SKM-1 treated with dmso at 0.1 percent for 144 hours (cell line): ENCODE results near the gene PIWIL4.
"Not testable (repeated sequence)": the region's sequence is repeated elsewhere in the genome, so short reads cannot be mapped to it uniquely, and the experiment has no call there.

Source experiments
- DNase-seq: peaks from one replicate; lab custom pipeline; 2025; ENCODE audit not compliant: unreplicated experiment; lab: John Stamatoyannopoulos, UW

The PIWIL4 gene

DNA sequence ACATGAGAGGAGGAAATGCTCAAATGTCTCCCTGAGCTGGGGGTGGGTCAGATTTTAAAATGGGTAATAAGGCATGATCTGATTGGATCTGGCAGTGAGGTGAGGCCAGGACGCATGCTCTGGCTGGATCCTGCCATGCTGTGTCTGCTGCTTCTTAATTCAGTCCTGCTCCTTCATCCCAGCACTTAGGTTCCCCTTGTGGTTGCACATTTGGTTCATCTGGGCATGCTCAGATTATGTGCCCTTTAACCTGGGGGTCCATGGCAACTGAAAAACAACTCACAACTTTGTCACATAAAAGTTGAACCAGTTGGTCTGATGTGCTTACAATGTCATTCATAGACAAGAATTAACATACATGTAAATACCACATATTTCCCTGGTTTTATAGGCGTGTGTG, 67.9 kb downstream of the PIWIL4 start:
- DNase-seq: no peak

DNA sequence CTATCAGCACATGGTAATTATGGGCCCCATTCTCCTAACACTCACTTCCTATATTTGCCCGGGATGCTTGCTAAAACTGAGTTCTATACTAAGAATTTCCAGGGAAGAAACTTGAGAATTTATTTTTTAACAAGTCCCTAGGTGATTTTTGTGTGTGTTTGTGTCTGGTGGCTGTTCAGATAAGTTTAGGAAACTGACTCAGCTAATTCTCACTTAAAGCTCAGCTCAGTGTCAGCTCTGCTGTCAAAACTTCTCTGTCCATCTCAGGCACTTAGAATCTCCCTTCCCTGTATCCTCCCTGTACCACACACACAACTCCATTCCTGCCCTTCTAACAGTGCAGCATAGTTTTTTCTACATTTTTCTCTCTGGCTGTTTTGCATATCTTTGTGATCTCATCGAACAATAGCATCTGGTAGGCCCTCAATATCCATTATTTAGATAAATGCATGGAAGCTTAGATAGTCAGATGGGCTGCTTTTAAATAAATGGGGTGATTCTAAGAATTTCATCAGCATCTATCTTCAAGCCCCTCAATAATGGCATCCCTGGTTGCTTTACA, 69.3 kb downstream of the PIWIL4 start:
- DNase-seq: no peak

DNA sequence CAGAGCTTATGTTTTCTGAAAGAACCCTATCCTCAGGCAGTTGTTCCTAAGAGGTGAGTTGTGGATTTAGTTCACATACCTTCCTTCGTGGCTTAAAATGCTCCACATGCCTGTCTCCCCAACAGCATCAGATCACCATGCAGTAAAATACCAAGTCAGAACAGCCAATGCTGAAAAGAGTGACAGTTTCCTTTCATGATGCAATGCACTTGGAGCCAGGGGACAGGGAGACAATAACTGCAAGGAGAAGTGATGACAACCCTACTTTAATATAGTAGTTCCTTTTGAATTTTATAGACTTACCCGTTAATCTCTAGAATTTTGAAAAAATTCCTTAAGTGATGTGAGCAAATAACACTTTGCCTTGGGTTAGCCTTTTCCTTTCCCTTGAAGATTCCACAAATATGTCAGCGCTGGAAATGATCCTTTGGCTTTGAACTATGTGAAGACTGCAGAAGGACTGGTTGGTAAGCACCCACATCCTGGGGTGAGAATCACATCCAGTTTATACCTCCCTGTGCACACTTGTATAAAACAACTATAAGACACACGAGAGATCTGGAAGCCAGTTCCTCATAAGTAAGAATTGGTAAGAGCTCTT, 71.2 kb downstream of the PIWIL4 start:
- DNase-seq: no peak

DNA sequence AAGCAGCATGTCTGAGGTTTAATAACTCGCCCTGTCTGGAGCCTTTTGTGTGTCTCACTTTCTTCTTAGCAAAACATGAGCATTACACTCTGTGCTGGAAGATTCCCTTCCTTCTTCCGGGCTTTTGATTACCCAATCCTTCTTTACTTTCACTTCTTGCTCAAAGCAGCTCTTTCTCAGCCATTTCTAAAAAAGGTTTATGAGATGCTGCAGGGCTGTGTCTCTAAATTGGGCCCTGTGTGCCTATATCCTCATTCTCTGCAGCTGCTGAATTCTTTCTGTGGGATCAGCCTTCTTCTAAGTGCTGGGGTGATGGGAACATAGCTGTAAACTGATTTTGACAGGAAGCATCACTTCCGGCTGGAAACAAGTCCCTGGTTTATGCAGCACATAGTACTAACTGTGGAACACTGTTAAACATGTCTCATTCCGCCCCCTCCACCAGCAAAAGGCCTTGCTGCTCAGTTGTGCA, 71.8 kb downstream of the PIWIL4 start:
- peak; percentile 76 for DNase-seq

DNA sequence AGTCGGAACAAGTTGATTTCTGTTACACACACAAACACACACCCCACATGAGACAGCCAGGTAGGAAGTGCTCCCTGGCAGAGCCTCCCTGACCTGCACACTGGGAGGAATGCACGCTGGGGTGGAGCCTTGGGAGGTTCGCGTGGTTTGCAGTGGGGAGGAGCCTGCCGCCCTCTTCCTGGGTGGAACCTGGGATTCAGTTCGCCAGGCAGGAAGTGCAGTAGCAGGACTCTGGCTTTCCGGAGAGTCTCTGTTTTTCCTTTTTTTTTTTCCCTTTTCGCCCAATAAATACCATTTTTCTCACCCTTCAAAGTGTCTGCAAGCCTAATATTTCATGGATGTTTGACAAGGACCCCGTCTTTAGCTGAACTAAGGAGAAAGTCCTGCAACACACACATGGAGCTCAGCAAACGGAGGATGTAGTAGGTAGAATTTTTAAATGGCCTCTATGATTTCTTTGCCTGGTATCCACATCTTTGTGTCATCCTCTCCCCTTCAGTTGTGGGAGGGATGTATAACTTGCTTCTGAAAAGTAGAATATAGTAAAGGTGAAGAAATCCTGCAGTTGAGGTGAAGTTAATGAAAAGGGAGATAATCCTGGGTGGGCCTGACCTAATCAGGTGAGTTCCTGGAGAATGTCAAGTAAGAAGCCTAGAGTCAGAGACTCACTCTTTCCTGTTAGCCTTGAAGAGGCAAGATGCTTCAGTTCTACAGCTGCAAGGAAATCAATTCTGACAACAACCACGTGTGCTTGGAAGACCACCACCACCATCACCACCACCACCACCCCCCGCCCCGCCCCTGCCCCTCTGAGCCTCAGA, 72.9 kb downstream of the PIWIL4 start:
- no peak for DNase-seq

GRCh38 chr11:94641167-94641761, 74.1 kb downstream of the PIWIL4 start:
- no peak for DNase-seq

- DNase-seq: not testable (repeated sequence)
These were observed 76.0 kb downstream of the PIWIL4 start for GRCh38 chr11:94643186-94643585.

- DNase-seq: no peak
These were observed 80.8 kb downstream of the PIWIL4 start for GRCh38 chr11:94647926-94648325.

GRCh38 chr11:94648789-94649188, 81.6 kb downstream of the PIWIL4 start:
- no peak for DNase-seq

DNA sequence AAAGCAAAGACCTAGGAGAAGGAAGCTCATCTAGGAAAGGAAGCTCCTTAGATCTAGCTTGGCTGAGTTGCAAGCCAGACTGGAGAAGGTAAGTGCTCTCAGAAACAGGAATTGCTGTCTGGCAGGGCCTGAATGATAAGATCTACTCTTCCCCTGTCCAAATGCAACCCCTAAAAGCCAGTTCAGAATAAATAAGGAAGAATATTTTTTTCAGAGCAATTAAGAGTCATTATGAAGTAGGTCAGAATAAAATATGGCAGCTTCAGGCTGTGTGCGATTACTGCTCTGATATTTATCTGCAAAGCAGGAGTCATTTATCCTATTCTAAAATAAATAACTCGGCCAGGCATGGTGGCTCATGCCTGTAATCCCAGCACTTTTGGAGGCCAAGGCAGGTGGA, 82.1 kb downstream of the PIWIL4 start:
- DNase-seq: no peak

- no peak for DNase-seq
These were observed 82.9 kb downstream of the PIWIL4 start for GRCh38 chr11:94649964-94650623.

GRCh38 chr11:94650756-94651155, 83.6 kb downstream of the PIWIL4 start:
- peak; percentile 83 for DNase-seq

GRCh38 chr11:94652735-94653284, 85.6 kb downstream of the PIWIL4 start:
- DNase-seq: no peak

- DNase-seq: no peak
These were observed 86.4 kb downstream of the PIWIL4 start for GRCh38 chr11:94653561-94653960.

GRCh38 chr11:94654201-94654600, 87.0 kb downstream of the PIWIL4 start:
- no peak for DNase-seq

- DNase-seq: no peak
These were observed 88.1 kb downstream of the PIWIL4 start for GRCh38 chr11:94655291-94655690.

GRCh38 chr11:94655956-94656355, 88.8 kb downstream of the PIWIL4 start:
- DNase-seq: no peak

DNA sequence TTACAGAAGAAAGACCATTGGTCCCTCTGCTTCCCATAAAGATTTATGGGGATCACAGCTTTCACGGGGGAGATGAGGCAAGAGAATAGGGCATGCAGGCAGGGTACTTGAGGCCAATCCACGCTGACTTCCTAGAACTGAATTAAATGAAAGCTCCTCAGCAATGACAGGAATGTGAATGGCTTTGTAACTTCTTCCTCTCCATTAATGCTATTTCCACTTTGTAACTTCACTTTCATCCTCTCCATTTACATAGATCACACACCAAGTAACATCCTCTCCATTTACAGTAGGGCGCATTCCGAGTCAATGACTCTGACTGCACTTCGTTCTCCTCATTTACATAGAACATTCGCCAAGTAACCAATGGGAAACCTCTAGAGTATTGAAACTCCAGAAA, 89.8 kb downstream of the PIWIL4 start:
- DNase-seq: no peak

DNA sequence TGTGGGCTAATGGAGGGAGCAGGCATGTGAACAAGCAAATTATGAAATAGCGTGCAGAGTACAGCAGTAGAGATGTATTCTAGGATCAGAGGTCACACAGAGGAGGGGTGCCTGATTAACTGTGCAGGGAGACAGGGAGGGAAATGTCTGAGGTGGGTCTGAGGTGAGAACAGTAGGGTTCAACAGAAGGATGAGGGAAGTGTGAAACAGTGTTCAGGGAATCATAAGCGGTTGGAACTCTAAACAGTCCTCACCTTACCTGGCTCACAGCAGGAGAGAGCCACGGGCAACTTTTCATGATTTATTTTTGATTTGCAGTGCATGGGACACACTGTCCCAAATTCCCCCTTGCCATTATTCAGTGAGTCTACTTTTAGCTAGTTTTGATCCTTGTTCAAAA, 90.5 kb downstream of the PIWIL4 start:
- no peak for DNase-seq

DNA sequence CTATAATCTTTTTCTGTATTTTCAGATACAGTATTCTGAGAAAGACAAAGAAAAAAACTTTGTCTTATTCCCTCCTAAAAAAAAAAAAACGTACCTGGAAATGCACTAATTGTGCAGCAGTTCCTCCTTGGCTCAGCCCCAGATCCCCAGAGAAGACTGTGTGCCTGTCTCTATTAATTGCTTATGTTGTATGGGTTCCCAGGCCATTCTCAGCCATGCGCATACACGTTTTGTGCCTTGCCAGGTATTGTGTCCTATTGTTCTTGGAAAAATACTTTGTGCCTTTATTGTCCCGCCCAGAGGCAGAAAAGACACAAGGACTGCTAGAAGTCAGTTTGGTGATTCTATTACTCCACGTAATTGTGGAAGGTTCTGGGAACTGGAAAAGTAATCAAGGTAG, 91.2 kb downstream of the PIWIL4 start:
- DNase-seq: no peak

GRCh38 chr11:94658888-94659287, 91.7 kb downstream of the PIWIL4 start:
- DNase-seq: no peak
